Left lung (tissue), 10 donors: ENCODE measurements around the gene TRMT10A. TPM values are rescaled to one million over a fixed set of nuclear protein-coding genes. Genes with fewer than 3 reads are reported as not detected.

Experiments used
- ATAC-seq: fragments of 200-7000 bp; cut with Tn5 transposase; one replicate; pipeline ENCODE4 v1.9.1; 2020; ENCODE audit warnings: moderate library complexity
- DNase-seq, 4 donors: peaks; one replicate each; pipeline ENCODE4 v3.0.0-alpha.2; 2013 to 2020
- H3K27ac ChIP-seq, 2 donors: fragments of 200-600 bp; sonication (generic) in 1 of 2; one replicate each; pipeline versions ENCODE4 v1.5.0 to v1.8.0; 2020 to 2021
- H3K27me3 ChIP-seq, 2 donors: fragments of 200-600 bp; sonication (generic) in 1 of 2; one replicate each; pipeline versions ENCODE4 v1.5.0 to v1.8.0; 2020 to 2021
- H3K36me3 ChIP-seq, 2 donors: fragments of 200-600 bp; sonication (generic) in 1 of 2; one replicate each; pipeline versions ENCODE4 v1.5.0 to v1.8.0; 2020 to 2021
- H3K4me1 ChIP-seq, 2 donors: fragments of 200-600 bp; one replicate each; pipeline ENCODE4 v1.8.0; 2021
- H3K4me3 ChIP-seq, 2 donors: fragments of 200-600 bp; sonication (generic) in 1 of 2; one replicate each; pipeline versions ENCODE4 v1.5.0 to v1.8.0; 2020 to 2021; ENCODE audit warnings: mild to moderate bottlenecking in 1 of 2
- H3K9me3 ChIP-seq, 2 donors: fragments of 200-600 bp; sonication (generic) in 1 of 2; one replicate each; pipeline versions ENCODE4 v1.5.0 to v1.8.0; 2020 to 2021
- intact Hi-C, 2 donors: fragments of 100-400 bp; cut with DNase I; formaldehyde crosslinking; loops; one replicate each; pipeline versions ENCODE4 v1.11.2 to v1.14.2; 2022
- polyA plus RNA-seq, 6 donors: library from polyadenylated mRNA; unstranded; fragments of 120-200 nt; gene quantifications; one replicate each; pipeline ENCODE4 v1.2.1, GENCODE V29; 2013; ENCODE audit not compliant: insufficient read length in 6 of 6
- total RNA-seq, 2 donors: library from RNA; stranded (reverse); fragmentation: NEBNext Ultra II Directional; extraction: Animal tissue kit (Norgen Biotek cat#: 25700); gene quantifications; one replicate each; pipeline ENCODE4 v1.2.1, GENCODE V29; 2021
- TF ChIP-seq, protein P1 (sequence below), 2 donors: fragments of 200-600 bp; sonication (generic) in 1 of 2; IDR thresholded peaks; one replicate each; pipeline versions ENCODE4 v1.5.0 to v1.8.0; 2021; ENCODE audit warnings: antibody characterized with exemption in 2 of 2
- donor health status: DM: no; HTN: yes; CAD: no.
- donor health status: DM: no; HTN: no; CAD: no.

Gene TRMT10A
- total and polyA plus RNA-seq, 8 donors, result 5.1 to 15.1 (median 13.7) TPM

- DNase-seq (no peak), ATAC-seq (no peak)
- TF ChIP-seq, protein P1, sequence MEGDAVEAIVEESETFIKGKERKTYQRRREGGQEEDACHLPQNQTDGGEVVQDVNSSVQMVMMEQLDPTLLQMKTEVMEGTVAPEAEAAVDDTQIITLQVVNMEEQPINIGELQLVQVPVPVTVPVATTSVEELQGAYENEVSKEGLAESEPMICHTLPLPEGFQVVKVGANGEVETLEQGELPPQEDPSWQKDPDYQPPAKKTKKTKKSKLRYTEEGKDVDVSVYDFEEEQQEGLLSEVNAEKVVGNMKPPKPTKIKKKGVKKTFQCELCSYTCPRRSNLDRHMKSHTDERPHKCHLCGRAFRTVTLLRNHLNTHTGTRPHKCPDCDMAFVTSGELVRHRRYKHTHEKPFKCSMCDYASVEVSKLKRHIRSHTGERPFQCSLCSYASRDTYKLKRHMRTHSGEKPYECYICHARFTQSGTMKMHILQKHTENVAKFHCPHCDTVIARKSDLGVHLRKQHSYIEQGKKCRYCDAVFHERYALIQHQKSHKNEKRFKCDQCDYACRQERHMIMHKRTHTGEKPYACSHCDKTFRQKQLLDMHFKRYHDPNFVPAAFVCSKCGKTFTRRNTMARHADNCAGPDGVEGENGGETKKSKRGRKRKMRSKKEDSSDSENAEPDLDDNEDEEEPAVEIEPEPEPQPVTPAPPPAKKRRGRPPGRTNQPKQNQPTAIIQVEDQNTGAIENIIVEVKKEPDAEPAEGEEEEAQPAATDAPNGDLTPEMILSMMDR (IDR thresholded peaks at IDR 0.05), result no peak
- intact Hi-C loops, result no loop called here
- Histone ChIP-seq H3K27ac (no peak overlapping the region), H3K4me1 (no peaks in the 10 kb centered on the region), H3K9me3 (no peaks in the 10 kb centered on the region), H3K4me3 (no peak overlapping the region), H3K27me3 (peaks cover 0 to under 1% of the 10 kb centered on the region in 2 donors), H3K36me3 (no peaks in the 10 kb centered on the region)
Measured at GRCh38 chr4:99578714-99579113, 14.9 kb upstream of the TRMT10A start.

DNA sequence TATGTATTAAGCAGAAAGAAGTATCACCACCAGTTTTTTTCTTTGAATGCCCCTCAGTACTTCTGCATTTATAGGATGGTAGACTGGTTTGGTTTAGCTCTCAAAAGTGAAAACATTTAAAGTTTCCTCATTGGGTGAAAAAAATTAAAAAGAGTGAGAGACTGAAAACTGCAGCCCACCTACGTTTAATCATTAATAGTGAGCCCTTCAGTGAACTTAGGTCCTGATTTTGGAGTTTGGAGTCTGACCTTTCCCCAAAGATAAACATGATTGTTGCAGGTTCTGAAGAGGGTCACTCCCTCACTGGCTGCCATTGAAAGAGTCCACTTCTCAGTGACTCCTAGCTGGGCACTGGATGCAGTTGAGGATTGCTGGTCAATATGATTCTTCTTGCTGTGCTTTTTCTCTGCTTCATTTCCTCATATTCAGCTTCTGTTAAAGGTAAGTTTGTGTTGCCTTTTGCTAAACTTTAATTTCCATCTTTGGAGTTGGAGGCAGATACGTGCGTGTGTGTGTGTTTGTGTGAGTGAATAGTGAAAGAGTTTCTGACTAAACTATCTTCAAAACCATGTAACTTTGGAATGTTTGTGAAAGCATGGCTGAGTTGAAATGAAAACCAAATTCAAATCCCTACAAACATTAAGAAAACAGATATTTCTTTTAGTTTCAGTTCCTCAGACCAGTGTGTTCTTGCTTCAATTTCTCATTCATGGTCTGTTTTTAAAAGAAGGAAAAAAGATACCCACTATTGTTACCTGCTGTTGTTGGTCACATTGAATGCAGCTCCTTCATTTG lies 10.9 kb upstream of the TRMT10A start, which contains the start of gene MTTP:
Gene MTTP, plus strand, starts transcription at position 295 of the 795 bp plus-strand sequence. Its CDS starts 86 bp downstream, at position 381.
- H3K4me3 ChIP-seq, result no peak within 1 kb of the TSS
- H3K27me3 ChIP-seq, result peaks cover 0 to 10% of the 10 kb centered on the region in 2 donors
- no peaks in the 10 kb centered on the region for H3K9me3 ChIP-seq
- TF ChIP-seq, protein P1 (IDR thresholded peaks at IDR 0.05), result no peak
- ATAC-seq (no peak), DNase-seq (no peak)
- intact Hi-C loops, result no loop called here
- H3K4me1 ChIP-seq, result no peaks in the 10 kb centered on the region
- no peaks in the 10 kb centered on the region for H3K36me3 ChIP-seq
- H3K27ac ChIP-seq, result no peak within 1 kb of the TSS

DNA sequence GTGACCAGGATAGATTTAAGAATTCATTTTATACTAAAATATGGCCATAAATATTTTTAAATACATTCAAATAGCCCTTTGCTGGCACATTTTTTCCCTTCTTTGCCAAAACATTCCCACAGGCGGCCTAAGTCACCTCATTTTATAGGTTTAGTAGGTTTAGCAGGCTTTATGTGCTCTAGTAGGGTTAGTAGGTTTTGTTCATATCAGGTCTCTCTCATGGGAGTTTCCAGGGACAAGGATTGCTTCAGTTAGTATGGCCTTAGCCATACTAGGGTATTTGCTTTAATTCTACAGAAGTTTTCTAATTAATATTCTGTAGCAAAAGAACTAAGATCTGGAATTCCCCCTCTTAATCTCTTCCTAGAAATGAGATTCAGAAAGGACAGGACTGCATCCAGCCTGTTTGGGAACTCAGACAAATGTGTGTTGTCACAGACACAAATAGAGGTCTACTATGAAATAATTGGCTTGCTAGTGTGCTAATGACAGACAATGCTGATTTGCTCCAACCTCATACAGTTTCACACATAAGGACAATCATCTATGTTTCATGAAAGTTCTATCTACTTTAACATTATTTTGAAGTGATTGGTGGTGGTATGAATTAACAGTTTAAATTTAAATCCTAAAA lies 10.0 kb upstream of the TRMT10A start:
- TF ChIP-seq, protein P1 (IDR thresholded peaks at IDR 0.05), result no peak
- ATAC-seq (no peak), DNase-seq (no peak)
- Histone ChIP-seq H3K4me3 (no peak overlapping the region), H3K9me3 (no peaks in the 10 kb centered on the region), H3K27ac (no peak overlapping the region), H3K27me3 (peaks cover 0 to 14% of the 10 kb centered on the region in 2 donors), H3K4me1 (no peaks in the 10 kb centered on the region), H3K36me3 (no peaks in the 10 kb centered on the region)
- intact Hi-C loops, result no loop called here

DNA sequence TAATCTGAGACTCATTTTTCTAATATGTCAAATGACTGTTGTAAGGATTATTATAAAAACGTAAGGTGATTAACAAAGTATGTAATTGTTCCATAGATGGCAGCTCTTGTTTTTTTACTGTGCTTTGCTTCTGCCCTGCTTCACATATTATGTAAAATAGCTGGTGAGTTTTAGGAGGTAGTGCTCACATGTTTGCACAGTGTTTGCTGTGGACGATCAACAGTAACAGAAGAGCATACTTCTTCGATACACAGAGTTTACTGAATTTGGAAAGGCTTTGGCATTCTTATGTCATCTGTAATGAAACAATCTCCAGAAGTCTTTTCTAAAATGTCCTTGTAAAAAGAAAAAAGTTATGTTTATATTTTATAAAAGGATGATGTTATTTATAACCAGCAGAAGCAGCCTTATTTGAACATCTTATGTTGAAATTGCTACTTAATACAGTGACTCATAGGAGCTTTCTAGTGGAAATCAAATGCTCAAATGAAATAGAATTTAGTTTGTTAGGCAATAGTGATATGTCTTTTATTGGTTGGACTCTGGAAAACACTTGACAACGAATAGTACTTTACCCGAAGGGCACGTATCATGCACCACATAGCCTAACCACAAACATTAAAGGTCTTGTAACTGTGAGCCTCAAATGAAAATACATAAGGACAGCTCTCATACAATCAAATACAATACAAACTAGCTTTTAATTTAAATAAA lies 8.8 kb upstream of the TRMT10A start:
- peak; percentile 90 for ATAC-seq
- H3K9me3 ChIP-seq, result no peaks in the 10 kb centered on the region
- H3K27ac ChIP-seq, result peak overlapping the region in 1 of 2 donors; percentile 31
- DNase-seq, result no peak
- intact Hi-C loops, result no loop called here
- H3K27me3 ChIP-seq, result peaks cover 0 to 14% of the 10 kb centered on the region in 2 donors
- no peaks in the 10 kb centered on the region for H3K4me1 ChIP-seq
- TF ChIP-seq, protein P1 (IDR thresholded peaks at IDR 0.05), result no peak
- H3K4me3 ChIP-seq, result no peak overlapping the region
- H3K36me3 ChIP-seq, result no peaks in the 10 kb centered on the region

GRCh38 chr4:99571883-99572282 lies 8.0 kb upstream of the TRMT10A start:
- H3K4me1 ChIP-seq, result no peaks in the 10 kb centered on the region
- no peak overlapping the region for H3K4me3 ChIP-seq
- no peak overlapping the region for H3K27ac ChIP-seq
- H3K36me3 ChIP-seq, result no peaks in the 10 kb centered on the region
- TF ChIP-seq, protein P1 (IDR thresholded peaks at IDR 0.05), result no peak
- peaks cover 0 to 14% of the 10 kb centered on the region in 2 donors for H3K27me3 ChIP-seq
- H3K9me3 ChIP-seq, result no peaks in the 10 kb centered on the region
- ATAC-seq, result no peak
- DNase-seq, result no peak
- intact Hi-C loops, result no loop called here
